ENCODE data around the gene TREML2. TPM values are rescaled to one million over a fixed set of nuclear protein-coding genes. Genes with fewer than 3 reads are reported as not detected.

TREML2 gene
- total RNA-seq, 1 experiment from 2014 or later = not detected

- ChIA-PET POLR2A (ENCODE audit: unreplicated experiment) (no interaction called here), CTCF (no interaction called here)
- Histone ChIP-seq H3K79me2 (ENCODE audit: low read depth) (no peaks in the 10 kb centered on the region), H2AFZ (no peak within 1 kb of the TSS), H3K4me2 (no peak within 1 kb of the TSS), H3F3A (ENCODE audit: insufficient read depth, low read depth) (no peaks in the 10 kb centered on the region), H3K9me2 (ENCODE audit: insufficient read depth) (no peaks in the 10 kb centered on the region), H3K27me3 (ENCODE audit: insufficient read depth, low read depth) (peaks cover 22% of the 10 kb centered on the region), H3K9me3 (ENCODE audit: insufficient read depth, low read depth) (no peaks in the 10 kb centered on the region), H4K20me1 (ENCODE audit: insufficient read depth) (no peaks in the 10 kb centered on the region), H3K27ac (no peak within 1 kb of the TSS), H3K36me3 (ENCODE audit: low read depth) (no peaks in the 10 kb centered on the region), H3K4me3 (no peak within 1 kb of the TSS), H3K4me1 (replicated peaks; ENCODE audit: insufficient read depth) (no peaks in the 10 kb centered on the region)
- TF ChIP-seq EZH2 (IDR thresholded peaks at IDR 0.05; ENCODE audit: low read depth) (no peak), CTCF (conservative IDR thresholded peaks at IDR 0.05) (no peak)
- no TSS peak for BruUV-seq (replicated peaks)
- intact Hi-C loops (cut with micrococcal nuclease; ENCODE audit: unreplicated experiment) = no loop called here
- no peak for DNase-seq
These were observed 46.8 kb downstream of the TREML2 start, which contains the start of gene TREML1 for GRCh38 chr6:41153992-41154625. Gene TREML1 (minus strand): TSS chr6:41154347. CDS start chr6:41154288, 59 bp downstream.

GRCh38 chr6:41153451-41153850, 47.5 kb downstream of the TREML2 start:
- no peak overlapping the region for H3K4me2 ChIP-seq
- no peak overlapping the region for H3K4me3 ChIP-seq
- no peak overlapping the region for H3K27ac ChIP-seq
- no peaks in the 10 kb centered on the region for H3K36me3 ChIP-seq (ENCODE audit: low read depth)
- H3K27me3 ChIP-seq (ENCODE audit: insufficient read depth, low read depth) = peaks cover 16% of the 10 kb centered on the region
- DNase-seq = no peak
- ChIA-PET CTCF (no interaction called here), POLR2A (ENCODE audit: unreplicated experiment) (no interaction called here)
- no peaks in the 10 kb centered on the region for H3K4me1 ChIP-seq (replicated peaks; ENCODE audit: insufficient read depth)
- TF ChIP-seq EZH2 (IDR thresholded peaks at IDR 0.05; ENCODE audit: low read depth) = no peak
- no peak for TF ChIP-seq CTCF (conservative IDR thresholded peaks at IDR 0.05)
- no peaks in the 10 kb centered on the region for H3F3A ChIP-seq (ENCODE audit: insufficient read depth, low read depth)
- H3K9me2 ChIP-seq (ENCODE audit: insufficient read depth) = no peaks in the 10 kb centered on the region
- H2AFZ ChIP-seq = no peak overlapping the region
- no peaks in the 10 kb centered on the region for H4K20me1 ChIP-seq (ENCODE audit: insufficient read depth)
- no TSS peak for BruUV-seq (replicated peaks)
- no peaks in the 10 kb centered on the region for H3K79me2 ChIP-seq (ENCODE audit: low read depth)
- H3K9me3 ChIP-seq (ENCODE audit: insufficient read depth, low read depth) = no peaks in the 10 kb centered on the region
- intact Hi-C loops (cut with micrococcal nuclease; ENCODE audit: unreplicated experiment) = no loop called here

GRCh38 chr6:41150671-41151070, 50.3 kb downstream of the TREML2 start:
- no peaks in the 10 kb centered on the region for H3F3A ChIP-seq (ENCODE audit: insufficient read depth, low read depth)
- BruUV-seq (replicated peaks) = no TSS peak
- CTCF ChIA-PET = no interaction called here
- no peaks in the 10 kb centered on the region for H3K9me3 ChIP-seq (ENCODE audit: insufficient read depth, low read depth)
- POLR2A ChIA-PET (ENCODE audit: unreplicated experiment) = no interaction called here
- TF ChIP-seq CTCF (conservative IDR thresholded peaks at IDR 0.05) (no peak), EZH2 (IDR thresholded peaks at IDR 0.05; ENCODE audit: low read depth) (no peak)
- intact Hi-C loops (cut with micrococcal nuclease; ENCODE audit: unreplicated experiment) = no loop called here
- no peak overlapping the region for H3K4me2 ChIP-seq
- H3K27me3 ChIP-seq (ENCODE audit: insufficient read depth, low read depth) = no peaks in the 10 kb centered on the region; the same call in 1 of the 2 replicates
- H3K79me2 ChIP-seq (ENCODE audit: low read depth) = no peaks in the 10 kb centered on the region
- no peaks in the 10 kb centered on the region for H3K4me1 ChIP-seq (replicated peaks; ENCODE audit: insufficient read depth)
- H2AFZ ChIP-seq = no peak overlapping the region
- H3K9me2 ChIP-seq (ENCODE audit: insufficient read depth) = no peaks in the 10 kb centered on the region
- H3K36me3 ChIP-seq (ENCODE audit: low read depth) = no peaks in the 10 kb centered on the region
- DNase-seq = no peak
- H3K4me3 ChIP-seq = no peak overlapping the region
- no peak overlapping the region for H3K27ac ChIP-seq
- H4K20me1 ChIP-seq (ENCODE audit: insufficient read depth) = no peaks in the 10 kb centered on the region
